Activated T-helper 1 cell treated with Interleukin-2 at 50 U/mL for 16 hours (primary cell): ENCODE data around the gene DNAJC8.

Experiments used
- DNase-seq: peaks from one replicate; pipeline ENCODE4 v3.0.0-alpha.2; 2020; ENCODE audit warnings: low read depth

The DNAJC8 gene

GRCh38 chr1:28172713-28173150 is 60.1 kb downstream of the DNAJC8 start:
- no peak for DNase-seq

GRCh38 chr1:28171246-28171645 is 61.6 kb downstream of the DNAJC8 start:
- DNase-seq, result no peak

- no peak for DNase-seq
Observed at GRCh38 chr1:28170001-28170596, 62.7 kb downstream of the DNAJC8 start.

- DNase-seq, result no peak
Observed at GRCh38 chr1:28163496-28164161, 69.2 kb downstream of the DNAJC8 start.

- no peak for DNase-seq
Observed at GRCh38 chr1:28162151-28162550, 70.7 kb downstream of the DNAJC8 start.

- DNase-seq, result no peak
Observed at GRCh38 chr1:28161751-28162150, 71.1 kb downstream of the DNAJC8 start.

GRCh38 chr1:28160782-28161266 is 72.0 kb downstream of the DNAJC8 start:
- no peak for DNase-seq

GRCh38 chr1:28159680-28160079 is 73.1 kb downstream of the DNAJC8 start:
- DNase-seq, result no peak

GRCh38 chr1:28159243-28159642 is 73.6 kb downstream of the DNAJC8 start:
- DNase-seq, result no peak

GRCh38 chr1:28157894-28158293 is 74.9 kb downstream of the DNAJC8 start:
- DNase-seq, result no peak

GRCh38 chr1:28156821-28157220 is 76.0 kb downstream of the DNAJC8 start:
- DNase-seq, result no peak

GRCh38 chr1:28155628-28156027 is 77.2 kb downstream of the DNAJC8 start:
- no peak for DNase-seq

GRCh38 chr1:28154078-28154594 is 78.7 kb downstream of the DNAJC8 start:
- no peak for DNase-seq
